HG03571 (cell line): ENCODE results near the gene COL21A1.
"Not testable (repeated sequence)": the region's sequence is repeated elsewhere in the genome, so short reads cannot be mapped to it uniquely, and the experiment has no call there.

Source experiments
- ATAC-seq: cut with Tn5 transposase; IDR thresholded peaks from one replicate; pipeline ENCODE4 v1.9.1; 2021; ENCODE audit not compliant: unreplicated experiment

Gene COL21A1

GRCh38 chr6:56022678-56023077, 224.7 kb downstream of the COL21A1 start:
- no peak for ATAC-seq

- no peak for ATAC-seq
Observed at GRCh38 chr6:56021943-56022342, 225.4 kb downstream of the COL21A1 start.

- no peak for ATAC-seq
Observed at GRCh38 chr6:56019973-56020372, 227.4 kb downstream of the COL21A1 start.

- ATAC-seq, result no peak
Observed at GRCh38 chr6:56017198-56017597, 230.2 kb downstream of the COL21A1 start.

GRCh38 chr6:56014039-56014438, 233.3 kb downstream of the COL21A1 start:
- not testable (repeated sequence) for ATAC-seq

- ATAC-seq, result no peak
Observed at GRCh38 chr6:56009636-56010035, 237.7 kb downstream of the COL21A1 start.
